Smooth muscle cell of the brain vasculature (primary cell): Measurements from ENCODE around the gene SHC1.

Experiments
- DNase-seq: peaks from one replicate; pipeline ENCODE4 v3.0.0-alpha.2; 2012; ENCODE audit warnings: low read depth, low spot score

Gene SHC1

GRCh38 chr1:154937988-154938386 lies 32.6 kb downstream of the SHC1 start:
- DNase-seq = no peak

- DNase-seq = peak; percentile 95
These were observed 33.2 kb downstream of the SHC1 start for GRCh38 chr1:154937085-154937987.

- DNase-seq = peak; percentile 97
These were observed 33.9 kb downstream of the SHC1 start, which contains the start of gene PMVK for GRCh38 chr1:154936555-154937084. TSS of gene PMVK (minus strand) at chr1:154936719. CDS start at chr1:154936685, 34 bp downstream.

- no peak for DNase-seq
These were observed 34.6 kb downstream of the SHC1 start for GRCh38 chr1:154935749-154936554.

GRCh38 chr1:154934358-154934948 lies 36.1 kb downstream of the SHC1 start:
- no peak for DNase-seq

- DNase-seq = no peak
These were observed 38.5 kb downstream of the SHC1 start for GRCh38 chr1:154931940-154932487.

- no peak for DNase-seq
These were observed 44.3 kb downstream of the SHC1 start for GRCh38 chr1:154926201-154926600.

- DNase-seq = no peak
These were observed 45.0 kb downstream of the SHC1 start for GRCh38 chr1:154925335-154926170.

GRCh38 chr1:154923695-154924094 lies 46.9 kb downstream of the SHC1 start:
- no peak for DNase-seq

GRCh38 chr1:154913273-154913672 lies 57.3 kb downstream of the SHC1 start:
- DNase-seq = no peak

GRCh38 chr1:154912755-154913154 lies 57.8 kb downstream of the SHC1 start:
- DNase-seq = no peak
